Left lobe of liver (tissue), 2 donors: ENCODE measurements around the gene PLCG1. TPM values are rescaled to one million over a fixed set of nuclear protein-coding genes. Genes with fewer than 3 reads are reported as not detected.

Experiments
- ATAC-seq: fragments of 200-7000 bp; cut with Tn5 transposase; one replicate; pipeline ENCODE4 v1.9.1; 2020; ENCODE audit warnings: mild to moderate bottlenecking, moderate library complexity
- DNase-seq: peaks from one replicate; pipeline ENCODE4 v3.0.0-alpha.2; 2020; ENCODE audit warnings: low spot score
- total RNA-seq: library from RNA; stranded (reverse); gene quantifications from one replicate; pipeline ENCODE4 v1.2.1, GENCODE V29; 2021
- donor health status: DM: no; HTN: no; CAD: no; lungs with moderate emphysema.
- donor health status: DM: no; HTN: yes; CAD: no.

Gene PLCG1
- total RNA-seq, 1 donor from 2014 or later = 17.5 TPM

- ATAC-seq (no peak), DNase-seq (no peak)
Measured at GRCh38 chr20:41165001-41165882, 27.9 kb downstream of the PLCG1 start.

GRCh38 chr20:41166201-41167117 lies 29.1 kb downstream of the PLCG1 start:
- DNase-seq = no peak
- no peak for ATAC-seq

- DNase-seq = no peak
Measured at GRCh38 chr20:41167118-41167470, 29.8 kb downstream of the PLCG1 start.

GRCh38 chr20:41167481-41168253 lies 30.3 kb downstream of the PLCG1 start:
- DNase-seq (no peak), ATAC-seq (no peak)

More at GRCh38 chr20:41167118-41167470, 29.8 kb downstream of the PLCG1 start:
- no peak for ATAC-seq

GRCh38 chr20:41168281-41169161 lies 31.2 kb downstream of the PLCG1 start:
- ATAC-seq = no peak
- no peak for DNase-seq

- DNase-seq = no peak
- ATAC-seq = no peak
Measured at GRCh38 chr20:41169162-41169690, 31.9 kb downstream of the PLCG1 start.

GRCh38 chr20:41169791-41170351 lies 32.5 kb downstream of the PLCG1 start:
- no peak for ATAC-seq
- DNase-seq = no peak

GRCh38 chr20:41170386-41171105 lies 33.2 kb downstream of the PLCG1 start:
- no peak for DNase-seq
- ATAC-seq = no peak

GRCh38 chr20:41171736-41172295 lies 34.5 kb downstream of the PLCG1 start:
- peak; percentile 38 for DNase-seq

GRCh38 chr20:41172296-41173140 lies 35.2 kb downstream of the PLCG1 start:
- no peak for ATAC-seq
- DNase-seq = peak; percentile 44

More at GRCh38 chr20:41171736-41172295, 34.5 kb downstream of the PLCG1 start:
- no peak for ATAC-seq

- peak; percentile 93 for ATAC-seq
Measured at GRCh38 chr20:41173161-41173721, 35.9 kb downstream of the PLCG1 start.

GRCh38 chr20:41173791-41174341 lies 36.5 kb downstream of the PLCG1 start:
- ATAC-seq (no peak), DNase-seq (peak; percentile 40)

More at GRCh38 chr20:41173161-41173721, 35.9 kb downstream of the PLCG1 start:
- peak; percentile 81 for DNase-seq

GRCh38 chr20:41174373-41174772 lies 37.0 kb downstream of the PLCG1 start:
- ATAC-seq = no peak
- peak; percentile 42 for DNase-seq

- no peak for ATAC-seq
- no peak for DNase-seq
Measured at GRCh38 chr20:41174782-41175181, 37.4 kb downstream of the PLCG1 start.

- no peak for DNase-seq
Measured at GRCh38 chr20:41175201-41175651, 37.9 kb downstream of the PLCG1 start.

GRCh38 chr20:41175727-41176330 lies 38.5 kb downstream of the PLCG1 start:
- DNase-seq (no peak), ATAC-seq (no peak)

More at GRCh38 chr20:41175201-41175651, 37.9 kb downstream of the PLCG1 start:
- ATAC-seq = no peak
